Measurements from ENCODE around the gene TMC3. TPM values are rescaled to one million over a fixed set of nuclear protein-coding genes. Genes with fewer than 3 reads are reported as not detected.
A peak's percentile ranks its signal among the peaks of the same experiment; 100 is the strongest.

Gene TMC3
- total and polyA plus RNA-seq, 10 of the 15 experiments (the other 5 are each of a cell fraction or from before 2014, with no cell fraction given), result 0.03 to 0.04 (median 0.04) TPM; not detected in 7

DNA sequence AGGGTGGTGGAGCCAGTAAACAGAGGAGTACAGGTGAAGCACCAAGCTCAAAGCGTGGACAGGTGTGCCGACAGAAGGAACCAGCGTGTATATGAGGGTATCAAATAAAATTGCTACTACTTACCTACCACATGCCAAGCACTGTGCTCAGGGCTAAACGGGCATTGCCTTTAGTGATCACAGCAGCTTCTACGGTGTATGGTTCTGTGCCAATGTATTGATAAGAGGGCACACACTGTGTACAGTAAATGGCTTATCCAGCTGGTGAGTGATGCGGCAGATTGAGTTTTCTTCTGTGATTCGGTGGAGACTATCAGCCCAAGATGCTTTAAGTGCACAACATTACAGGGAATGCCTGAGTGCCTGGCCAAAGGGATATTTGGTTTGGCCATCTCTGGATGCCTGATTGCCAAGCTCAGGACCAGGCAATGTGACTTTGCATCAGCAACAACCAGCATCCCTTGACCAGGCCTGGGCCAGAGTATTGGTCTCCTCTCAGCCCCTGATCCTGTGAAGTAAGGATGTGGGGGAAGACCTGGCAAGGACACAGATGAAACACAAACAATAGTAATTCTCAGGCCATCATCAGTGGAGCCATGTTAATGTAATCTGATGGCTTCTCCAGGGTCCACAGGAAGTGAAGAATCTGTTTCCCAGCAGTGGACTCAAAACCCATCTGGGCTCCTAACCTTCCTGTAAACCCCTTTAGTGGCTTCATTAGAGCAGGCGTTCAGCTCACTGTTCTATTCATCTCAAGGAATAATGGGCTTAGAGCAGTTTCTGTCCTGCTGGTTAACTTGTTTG is 64.2 kb downstream of the TMC3 start:
- Histone ChIP-seq H3K79me2 (ENCODE audit: control insufficient read depth, insufficient read depth, low read length) (peaks cover 5% of the 10 kb centered on the region), H3K4me2 (ENCODE audit: control insufficient read depth, insufficient read depth) (no peak overlapping the region), H2AFZ (ENCODE audit: control insufficient read depth, low read depth, low read length) (no peak overlapping the region), H3K4me3 (no peak overlapping the region), H3K9me3 (replicated peaks; ENCODE audit: control insufficient read depth, insufficient read depth, low read length) (no peaks in the 10 kb centered on the region), H3K27me3 (replicated peaks in 1 of 2; ENCODE audit: control insufficient read depth in 2 of 2, insufficient read depth in 2 of 2, low read length in 1 of 2) (no peaks in the 10 kb centered on the region), H3K36me3 (ENCODE audit: control insufficient read depth in 2 of 2, insufficient read depth in 2 of 2, low read length in 1 of 2) (peaks cover 30 to 52% of the 10 kb centered on the region in 2 experiments), H3K4me1 (ENCODE audit: control insufficient read depth, insufficient read depth, low read length) (peaks cover 30% of the 10 kb centered on the region), H3K27ac (ENCODE audit: control insufficient read depth, insufficient read depth) (no peak overlapping the region), H3K9ac (ENCODE audit: control insufficient read depth, insufficient read depth, low read length) (no peak overlapping the region), H4K20me1 (ENCODE audit: control insufficient read depth, insufficient read depth) (no peaks in the 10 kb centered on the region)
- SMC1A ChIA-PET (ENCODE audit: uncharacterized antibody, unreplicated experiment), result interaction anchor here (1.0 to 4.0 kb wide), 7 partner anchors 9 to 44 kb away, joined by 3 to 55 read pairs (median 7); no protein-coding TSS in a partner anchor
- RAD21 ChIA-PET (ENCODE audit: unreplicated experiment), result interaction anchor here (0.6 to 2.2 kb wide), 5 partner anchors 14 to 35 kb away, joined by 3 to 9 read pairs (median 4); partner anchors contain the start of gene STARD5
- 97% methylated on average over 8 of the region's 8 CpGs for WGBS (ENCODE audit: insufficient coverage, insufficient replicate concordance, low lambda C conversion rate, missing lambda C conversion rate)
- intact Hi-C loops (cut with micrococcal nuclease; ENCODE audit: unreplicated experiment), result no loop called here
- DNase-seq (ENCODE audit: low read depth, low spot score) (no peak), FAIRE-seq (no peak), ATAC-seq (no peak)
- CTCF ChIA-PET, result interaction anchor here (0.9 to 5.0 kb wide), 5 partner anchors 8 to 43 kb away, joined by 3 to 24 read pairs (median 6); no protein-coding TSS in a partner anchor
- in situ Hi-C loops (cut with MboI), result no loop called here
- no TSS peak for BruUV-seq (replicated peaks)
- POLR2A ChIA-PET, result interaction anchor here (0.8 to 1.6 kb wide), 5 partner anchors 8 to 23 kb away, joined by 3 to 5 read pairs (median 5); no protein-coding TSS in a partner anchor
- TF ChIP-seq SUPT20H (IDR thresholded peaks at IDR 0.05; ENCODE audit: borderline replicate concordance, control insufficient read depth, low read depth, low read length) (no peak), MTA3 (IDR thresholded peaks at IDR 0.05; ENCODE audit: borderline replicate concordance, low read length) (peak; percentile 72), ZNF274 (IDR thresholded peaks at IDR 0.05; ENCODE audit: insufficient read depth, insufficient read length) (no peak), GABPA (IDR thresholded peaks at IDR 0.05; ENCODE audit: low read depth) (no peak), HCFC1 (IDR thresholded peaks at IDR 0.05; ENCODE audit: low read length) (no peak), POLR2AphosphoS5 (IDR thresholded peaks at IDR 0.05; ENCODE audit: low read length) (peak; percentile 64; the same call in 1 of the 2 replicates), POLR2AphosphoS2 (IDR thresholded peaks at IDR 0.05; ENCODE audit: low read depth, low read length) (0 out of 2 replicates have a peak, but pooled peaks have one; percentile 75), MYB (IDR thresholded peaks at IDR 0.05; ENCODE audit: borderline replicate concordance, low read depth, low read length) (no peak), POLR2A (IDR thresholded peaks at IDR 0.05; ENCODE audit: low read depth, low read length) (peak; percentile 65), HDGF (IDR thresholded peaks at IDR 0.05) (no peak), JUND (IDR thresholded peaks at IDR 0.05; ENCODE audit: low read depth, low read length) (0 out of 2 replicates have a peak, but pooled peaks have one; percentile 8)
- TF ChIP-seq, protein P1, sequence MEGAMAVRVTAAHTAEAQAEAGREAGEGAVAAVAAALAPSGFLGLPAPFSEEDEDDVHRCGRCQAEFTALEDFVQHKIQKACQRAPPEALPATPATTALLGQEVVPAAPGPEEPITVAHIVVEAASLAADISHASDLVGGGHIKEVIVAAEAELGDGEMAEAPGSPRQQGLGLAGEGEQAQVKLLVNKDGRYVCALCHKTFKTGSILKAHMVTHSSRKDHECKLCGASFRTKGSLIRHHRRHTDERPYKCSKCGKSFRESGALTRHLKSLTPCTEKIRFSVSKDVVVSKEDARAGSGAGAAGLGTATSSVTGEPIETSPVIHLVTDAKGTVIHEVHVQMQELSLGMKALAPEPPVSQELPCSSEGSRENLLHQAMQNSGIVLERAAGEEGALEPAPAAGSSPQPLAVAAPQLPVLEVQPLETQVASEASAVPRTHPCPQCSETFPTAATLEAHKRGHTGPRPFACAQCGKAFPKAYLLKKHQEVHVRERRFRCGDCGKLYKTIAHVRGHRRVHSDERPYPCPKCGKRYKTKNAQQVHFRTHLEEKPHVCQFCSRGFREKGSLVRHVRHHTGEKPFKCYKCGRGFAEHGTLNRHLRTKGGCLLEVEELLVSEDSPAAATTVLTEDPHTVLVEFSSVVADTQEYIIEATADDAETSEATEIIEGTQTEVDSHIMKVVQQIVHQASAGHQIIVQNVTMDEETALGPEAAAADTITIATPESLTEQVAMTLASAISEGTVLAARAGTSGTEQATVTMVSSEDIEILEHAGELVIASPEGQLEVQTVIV (IDR thresholded peaks at IDR 0.05; ENCODE audit: borderline replicate concordance, partially characterized antibody), result no peak
- TF ChIP-seq, protein P2, sequence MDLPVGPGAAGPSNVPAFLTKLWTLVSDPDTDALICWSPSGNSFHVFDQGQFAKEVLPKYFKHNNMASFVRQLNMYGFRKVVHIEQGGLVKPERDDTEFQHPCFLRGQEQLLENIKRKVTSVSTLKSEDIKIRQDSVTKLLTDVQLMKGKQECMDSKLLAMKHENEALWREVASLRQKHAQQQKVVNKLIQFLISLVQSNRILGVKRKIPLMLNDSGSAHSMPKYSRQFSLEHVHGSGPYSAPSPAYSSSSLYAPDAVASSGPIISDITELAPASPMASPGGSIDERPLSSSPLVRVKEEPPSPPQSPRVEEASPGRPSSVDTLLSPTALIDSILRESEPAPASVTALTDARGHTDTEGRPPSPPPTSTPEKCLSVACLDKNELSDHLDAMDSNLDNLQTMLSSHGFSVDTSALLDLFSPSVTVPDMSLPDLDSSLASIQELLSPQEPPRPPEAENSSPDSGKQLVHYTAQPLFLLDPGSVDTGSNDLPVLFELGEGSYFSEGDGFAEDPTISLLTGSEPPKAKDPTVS (IDR thresholded peaks at IDR 0.05; ENCODE audit: low read depth, low read length), result no peak
- TF ChIP-seq, protein P3, sequence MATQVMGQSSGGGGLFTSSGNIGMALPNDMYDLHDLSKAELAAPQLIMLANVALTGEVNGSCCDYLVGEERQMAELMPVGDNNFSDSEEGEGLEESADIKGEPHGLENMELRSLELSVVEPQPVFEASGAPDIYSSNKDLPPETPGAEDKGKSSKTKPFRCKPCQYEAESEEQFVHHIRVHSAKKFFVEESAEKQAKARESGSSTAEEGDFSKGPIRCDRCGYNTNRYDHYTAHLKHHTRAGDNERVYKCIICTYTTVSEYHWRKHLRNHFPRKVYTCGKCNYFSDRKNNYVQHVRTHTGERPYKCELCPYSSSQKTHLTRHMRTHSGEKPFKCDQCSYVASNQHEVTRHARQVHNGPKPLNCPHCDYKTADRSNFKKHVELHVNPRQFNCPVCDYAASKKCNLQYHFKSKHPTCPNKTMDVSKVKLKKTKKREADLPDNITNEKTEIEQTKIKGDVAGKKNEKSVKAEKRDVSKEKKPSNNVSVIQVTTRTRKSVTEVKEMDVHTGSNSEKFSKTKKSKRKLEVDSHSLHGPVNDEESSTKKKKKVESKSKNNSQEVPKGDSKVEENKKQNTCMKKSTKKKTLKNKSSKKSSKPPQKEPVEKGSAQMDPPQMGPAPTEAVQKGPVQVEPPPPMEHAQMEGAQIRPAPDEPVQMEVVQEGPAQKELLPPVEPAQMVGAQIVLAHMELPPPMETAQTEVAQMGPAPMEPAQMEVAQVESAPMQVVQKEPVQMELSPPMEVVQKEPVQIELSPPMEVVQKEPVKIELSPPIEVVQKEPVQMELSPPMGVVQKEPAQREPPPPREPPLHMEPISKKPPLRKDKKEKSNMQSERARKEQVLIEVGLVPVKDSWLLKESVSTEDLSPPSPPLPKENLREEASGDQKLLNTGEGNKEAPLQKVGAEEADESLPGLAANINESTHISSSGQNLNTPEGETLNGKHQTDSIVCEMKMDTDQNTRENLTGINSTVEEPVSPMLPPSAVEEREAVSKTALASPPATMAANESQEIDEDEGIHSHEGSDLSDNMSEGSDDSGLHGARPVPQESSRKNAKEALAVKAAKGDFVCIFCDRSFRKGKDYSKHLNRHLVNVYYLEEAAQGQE (IDR thresholded peaks at IDR 0.05; ENCODE audit: low read depth, low read length), result no peak
